Neuronal stem cell (in vitro differentiated cells): Measurements from ENCODE around the gene JAKMIP1.

Source experiments
- DNase-seq: peaks from one replicate; pipeline ENCODE4 v3.0.0-alpha.2; 2013; ENCODE audit warnings: low spot score
- H2AFZ ChIP-seq: one replicate; pipeline ENCODE4 v1.6.1; 2013; ENCODE audit warnings: mild to moderate bottlenecking, low read length, inconsistent platforms
- H2AK5ac ChIP-seq: 2 replicates; pipeline ENCODE4 v1.6.1; 2013; ENCODE audit warnings: low read depth, mild to moderate bottlenecking, inconsistent platforms, low read length, moderate library complexity, mixed read lengths
- H2BK120ac ChIP-seq: 2 replicates; pipeline ENCODE4 v1.6.1; 2013; ENCODE audit warnings: low read depth, mild to moderate bottlenecking, inconsistent platforms, low read length, moderate library complexity, mixed read lengths
- H2BK12ac ChIP-seq: one replicate; pipeline ENCODE4 v1.6.1; 2013; ENCODE audit warnings: low read length, inconsistent platforms
- H2BK15ac ChIP-seq: 2 replicates; pipeline ENCODE4 v1.6.1; 2013; ENCODE audit warnings: mild to moderate bottlenecking, low read length, inconsistent platforms, mixed read lengths
- H2BK5ac ChIP-seq: one replicate; pipeline ENCODE4 v1.6.1; 2013; ENCODE audit warnings: inconsistent platforms, mild to moderate bottlenecking, low read length, moderate library complexity
- H3K14ac ChIP-seq: one replicate; pipeline ENCODE4 v1.6.1; 2013; ENCODE audit warnings: low read length, inconsistent platforms
- H3K18ac ChIP-seq: 2 replicates; pipeline ENCODE4 v1.6.1; 2013; ENCODE audit warnings: low read length, inconsistent platforms
- H3K23ac ChIP-seq: 2 replicates; pipeline ENCODE4 v1.6.1; 2013; ENCODE audit warnings: low read depth, mild to moderate bottlenecking, mixed read lengths, low read length, inconsistent platforms; ENCODE audit not compliant: poor library complexity
- H3K27ac ChIP-seq: replicated peaks from 3 replicates; pipeline ENCODE4 v1.5.1; 2013; ENCODE audit warnings: low read length, inconsistent platforms
- H3K27me3 ChIP-seq, 3 experiments: 2 replicates each; pipeline ENCODE4 v1.6.1; 2013; ENCODE audit warnings: low read length in 3 of 3, mild to moderate bottlenecking in 2 of 3, inconsistent platforms in 1 of 3, low read depth in 1 of 3, mixed read lengths in 1 of 3, moderate library complexity in 1 of 3; ENCODE audit not compliant: control insufficient read depth in 3 of 3, insufficient read depth in 3 of 3
- H3K36me3 ChIP-seq, 2 donors: replicated peaks in 1 of 2; 2 replicates each; pipeline ENCODE4 v1.6.1; 2013; ENCODE audit warnings: low read length in 2 of 2; ENCODE audit not compliant: control insufficient read depth in 2 of 2, insufficient read depth in 2 of 2
- H3K4ac ChIP-seq: 2 replicates; pipeline ENCODE4 v1.6.1; 2013; ENCODE audit warnings: inconsistent platforms, mild to moderate bottlenecking, low read length, moderate library complexity
- H3K4me1 ChIP-seq, 2 donors: 1 replicate in 1 of 2; 2 replicates in 1 of 2; pipeline ENCODE4 v1.6.1; 2013; ENCODE audit warnings: low read length in 2 of 2, low read depth in 1 of 2; ENCODE audit not compliant: control insufficient read depth in 2 of 2, insufficient read depth in 1 of 2
- H3K4me2 ChIP-seq: one replicate; pipeline ENCODE4 v1.6.1; 2013; ENCODE audit warnings: mild to moderate bottlenecking, low read length, inconsistent platforms; ENCODE audit not compliant: insufficient read depth, poor library complexity, severe bottlenecking
- H3K4me3 ChIP-seq, 2 donors: 2 replicates each; pipeline ENCODE4 v1.5.1; 2013; ENCODE audit warnings: low read length in 2 of 2, mild to moderate bottlenecking in 2 of 2, inconsistent platforms in 1 of 2, moderate library complexity in 1 of 2
- H3K79me1 ChIP-seq: one replicate; pipeline ENCODE4 v1.6.1; 2013; ENCODE audit warnings: low read depth, mild to moderate bottlenecking, inconsistent platforms, low read length, moderate library complexity
- H3K9ac ChIP-seq: one replicate; pipeline ENCODE4 v1.6.1; 2013; ENCODE audit warnings: mild to moderate bottlenecking, low read depth, low read length, inconsistent platforms; ENCODE audit not compliant: poor library complexity
- H3K9me3 ChIP-seq, 2 donors: replicated peaks in 1 of 2; 2 replicates each; pipeline versions ENCODE3 to v1.6.1; 2013; ENCODE audit warnings: low read length in 2 of 2, mild to moderate bottlenecking in 2 of 2, inconsistent platforms in 1 of 2, low read depth in 1 of 2, mixed read lengths in 1 of 2, moderate library complexity in 1 of 2; ENCODE audit not compliant: control insufficient read depth in 2 of 2, insufficient read depth in 1 of 2
- H4K8ac ChIP-seq: one replicate; pipeline ENCODE4 v1.6.1; 2013; ENCODE audit warnings: low read depth, mild to moderate bottlenecking, inconsistent platforms, low read length, moderate library complexity
- H4K91ac ChIP-seq: one replicate; pipeline ENCODE4 v1.6.1; 2013; ENCODE audit warnings: low read length, low read depth, mild to moderate bottlenecking, inconsistent platforms; ENCODE audit not compliant: poor library complexity
- WGBS, 2 donors: extraction: QIAGEN DNeasy Blood & Tissue Kit; methylation state at CpG; one replicate each; pipeline ENCODE4 v1.1.7; 2013; ENCODE audit warnings: missing lambda C conversion rate in 2 of 2, mixed read lengths in 1 of 2; ENCODE audit not compliant: insufficient read length in 2 of 2, insufficient replicate concordance in 1 of 2; ENCODE audit errors: extremely low coverage in 2 of 2; 5-methylcytosine and 5-hydroxymethylcytosine counted together

Gene JAKMIP1

GRCh38 chr4:6148506-6149205 lies 51.7 kb downstream of the JAKMIP1 start:
- Histone ChIP-seq H3K23ac (no peak overlapping the region), H2AK5ac (no peak overlapping the region), H3K14ac (no peak overlapping the region), H3K36me3 (no peaks in the 10 kb centered on the region), H3K27me3 (peaks cover 0 to 9% (median 0%) of the 10 kb centered on the region in 3 experiments), H3K4me1 (no peaks in the 10 kb centered on the region), H3K4me3 (no peak overlapping the region), H3K27ac (no peak overlapping the region), H3K79me1 (no peaks in the 10 kb centered on the region), H3K4me2 (no peak overlapping the region), H3K4ac (no peak overlapping the region), H2BK5ac (peak overlapping the region; percentile 44), H2AFZ (no peak overlapping the region), H2BK120ac (no peak overlapping the region), H3K9ac (no peak overlapping the region), H3K9me3 (peaks cover 0 to 1% of the 10 kb centered on the region in 2 donors), H4K8ac (no peak overlapping the region), H2BK12ac (no peak overlapping the region), H4K91ac (no peak overlapping the region), H2BK15ac (no peak overlapping the region), H3K18ac (no peak overlapping the region)
- no CpG with 5 or more reads among the region's 20 CpGs for WGBS, 2 donors
- DNase-seq: no peak

GRCh38 chr4:6147441-6147840 lies 52.9 kb downstream of the JAKMIP1 start:
- Histone ChIP-seq H3K14ac (no peak overlapping the region), H3K4me2 (no peak overlapping the region), H2BK15ac (no peak overlapping the region), H2BK5ac (no peak overlapping the region), H3K79me1 (no peaks in the 10 kb centered on the region), H3K23ac (no peak overlapping the region), H3K36me3 (no peaks in the 10 kb centered on the region), H2AFZ (no peak overlapping the region), H3K27me3 (peaks cover 0 to 4% (median 0%) of the 10 kb centered on the region in 3 experiments), H3K4me1 (no peaks in the 10 kb centered on the region), H3K4ac (no peak overlapping the region), H3K9me3 (peaks cover 0 to 1% of the 10 kb centered on the region in 2 donors), H2BK12ac (no peak overlapping the region), H3K9ac (no peak overlapping the region), H4K91ac (no peak overlapping the region), H3K27ac (no peak overlapping the region), H2BK120ac (no peak overlapping the region), H2AK5ac (no peak overlapping the region), H4K8ac (no peak overlapping the region), H3K4me3 (no peak overlapping the region), H3K18ac (peak overlapping the region; percentile 41)
- DNase-seq: no peak
- WGBS, 2 donors: no CpG with 5 or more reads among the region's 6 CpGs

GRCh38 chr4:6143603-6144181 lies 56.7 kb downstream of the JAKMIP1 start:
- Histone ChIP-seq H3K27me3 (no peaks in the 10 kb centered on the region), H3K4me1 (no peaks in the 10 kb centered on the region), H3K27ac (no peak overlapping the region), H2BK15ac (no peak overlapping the region), H2AFZ (no peak overlapping the region), H3K4me2 (no peak overlapping the region), H3K79me1 (no peaks in the 10 kb centered on the region), H4K8ac (no peak overlapping the region), H3K18ac (no peak overlapping the region), H3K14ac (no peak overlapping the region), H3K4ac (no peak overlapping the region), H3K36me3 (no peaks in the 10 kb centered on the region), H3K23ac (no peak overlapping the region), H3K4me3 (no peak overlapping the region), H4K91ac (no peak overlapping the region), H2BK5ac (no peak overlapping the region), H2BK120ac (no peak overlapping the region), H3K9ac (no peak overlapping the region), H2AK5ac (no peak overlapping the region), H3K9me3 (peaks cover 0 to 1% of the 10 kb centered on the region in 2 donors), H2BK12ac (no peak overlapping the region)
- no CpG with 5 or more reads among the region's 3 CpGs for WGBS, 2 donors
- DNase-seq: no peak

GRCh38 chr4:6142935-6143602 lies 57.3 kb downstream of the JAKMIP1 start:
- H2BK5ac ChIP-seq: no peak overlapping the region
- no peak overlapping the region for H3K4ac ChIP-seq
- no peak overlapping the region for H3K27ac ChIP-seq
- H3K4me1 ChIP-seq: no peaks in the 10 kb centered on the region
- no peak overlapping the region for H4K8ac ChIP-seq
- no peak overlapping the region for H3K23ac ChIP-seq
- H4K91ac ChIP-seq: no peak overlapping the region
- no peaks in the 10 kb centered on the region for H3K27me3 ChIP-seq
- H2AFZ ChIP-seq: no peak overlapping the region
- H2BK12ac ChIP-seq: no peak overlapping the region
- no peak for DNase-seq
- no peaks in the 10 kb centered on the region for H3K79me1 ChIP-seq
- no CpG with 5 or more reads among the region's 8 CpGs for WGBS, 2 donors
- no peaks in the 10 kb centered on the region for H3K36me3 ChIP-seq
- H3K18ac ChIP-seq: no peak overlapping the region
- no peak overlapping the region for H2BK15ac ChIP-seq
- peaks cover 0 to 1% of the 10 kb centered on the region in 2 donors for H3K9me3 ChIP-seq
- H2BK120ac ChIP-seq: no peak overlapping the region
- no peak overlapping the region for H3K9ac ChIP-seq
- H3K14ac ChIP-seq: no peak overlapping the region
- H2AK5ac ChIP-seq: peak overlapping the region; percentile 34
- no peak overlapping the region for H3K4me3 ChIP-seq
- no peak overlapping the region for H3K4me2 ChIP-seq
